HG03469 (cell line): Measurements from ENCODE around the gene TDRD5.
"Not testable (repeated sequence)": the region's sequence is repeated elsewhere in the genome, so short reads cannot be mapped to it uniquely, and the experiment has no call there.

Experiments
- ATAC-seq: cut with Tn5 transposase; IDR thresholded peaks from one replicate; pipeline ENCODE4 v1.9.1; 2021; ENCODE audit warnings: mild to moderate bottlenecking, moderate library complexity, moderate number of reproducible peaks; ENCODE audit not compliant: unreplicated experiment

Gene TDRD5

GRCh38 chr1:179598631-179599030, 7.0 kb downstream of the TDRD5 start:
- ATAC-seq = no peak

DNA sequence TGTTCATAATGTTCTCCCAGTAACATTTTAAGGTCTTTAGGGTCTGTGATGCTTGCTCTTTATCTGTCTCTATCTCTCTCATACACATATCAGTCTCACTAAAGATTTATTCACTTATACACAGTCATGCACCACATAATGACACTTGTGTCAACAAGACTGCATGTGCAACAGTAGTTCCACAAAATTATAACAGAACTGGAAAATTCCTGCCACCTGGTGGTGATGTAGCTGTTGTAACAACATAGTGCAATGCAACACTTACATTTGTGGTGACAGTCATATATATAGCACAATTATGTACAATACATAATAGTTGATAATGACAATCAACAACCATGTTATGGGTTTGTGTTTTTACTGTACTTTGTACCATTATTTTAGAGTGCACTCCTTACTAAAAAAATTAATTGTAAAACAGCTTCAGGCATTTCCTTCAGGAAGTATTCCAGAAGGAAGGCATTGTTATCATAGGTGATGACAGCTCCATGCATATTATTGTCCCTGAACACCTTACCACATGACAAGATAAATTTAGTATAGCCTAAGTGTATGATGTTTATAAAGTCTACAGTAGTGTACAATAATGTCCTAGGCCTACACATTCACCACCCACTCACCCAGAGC, 8.1 kb downstream of the TDRD5 start:
- ATAC-seq = no peak

DNA sequence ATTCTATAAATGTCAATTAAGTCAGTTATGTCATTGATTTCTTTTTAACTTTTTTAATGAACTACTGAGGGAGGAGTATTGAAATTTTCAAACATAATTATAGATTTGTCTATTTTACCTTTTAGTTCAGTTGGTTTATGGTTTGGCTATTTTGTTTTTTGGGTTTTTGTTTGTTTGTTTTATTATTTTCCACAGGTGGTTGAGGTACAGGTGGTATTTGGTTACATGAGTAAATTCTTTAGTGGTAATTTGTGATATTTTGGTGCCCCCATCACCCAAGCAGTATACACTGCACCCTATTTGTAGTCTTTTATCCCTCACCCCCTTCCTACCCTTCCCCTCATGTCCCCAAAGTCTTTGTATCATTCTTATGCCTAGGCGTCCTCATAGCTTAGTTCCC, 9.5 kb downstream of the TDRD5 start:
- no peak for ATAC-seq

GRCh38 chr1:179612361-179612760, 20.7 kb downstream of the TDRD5 start:
- ATAC-seq = no peak

DNA sequence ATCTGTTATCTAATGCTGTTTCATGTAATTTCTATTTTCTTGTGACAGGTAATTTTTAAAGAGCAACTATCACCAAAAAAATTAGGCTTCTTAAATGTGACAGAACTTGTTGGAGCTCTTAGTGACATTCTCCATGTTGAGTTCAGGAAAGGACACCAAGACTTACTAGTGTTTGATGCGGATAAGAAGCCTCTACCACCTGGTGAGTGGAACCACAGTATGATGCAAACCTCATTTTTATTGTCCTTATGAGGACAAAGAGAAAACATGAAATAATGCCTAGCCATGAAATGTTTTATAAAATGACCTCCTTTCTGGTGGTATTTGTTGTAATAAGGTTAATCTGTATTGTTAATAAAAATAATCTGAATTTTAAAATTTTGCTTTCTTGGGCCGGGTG, 39.1 kb downstream of the TDRD5 start:
- ATAC-seq = no peak

DNA sequence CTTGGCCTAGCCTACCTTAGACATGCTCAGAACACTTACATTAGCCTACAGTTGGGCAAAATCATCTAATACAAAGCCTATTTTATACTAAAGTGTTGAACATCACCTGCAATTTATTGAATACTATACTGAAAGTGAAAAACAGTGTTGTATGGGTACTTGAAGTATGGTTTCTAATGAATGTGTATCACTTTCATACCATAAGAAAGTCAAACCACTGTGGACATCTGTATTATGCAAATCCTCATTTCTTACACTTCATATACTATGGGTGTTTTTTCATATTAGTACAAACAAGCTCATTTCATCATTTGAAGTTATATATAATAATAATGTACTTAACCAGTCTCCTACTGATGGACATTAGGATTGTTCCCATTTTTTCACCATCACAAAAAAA, 41.2 kb downstream of the TDRD5 start:
- no peak for ATAC-seq

DNA sequence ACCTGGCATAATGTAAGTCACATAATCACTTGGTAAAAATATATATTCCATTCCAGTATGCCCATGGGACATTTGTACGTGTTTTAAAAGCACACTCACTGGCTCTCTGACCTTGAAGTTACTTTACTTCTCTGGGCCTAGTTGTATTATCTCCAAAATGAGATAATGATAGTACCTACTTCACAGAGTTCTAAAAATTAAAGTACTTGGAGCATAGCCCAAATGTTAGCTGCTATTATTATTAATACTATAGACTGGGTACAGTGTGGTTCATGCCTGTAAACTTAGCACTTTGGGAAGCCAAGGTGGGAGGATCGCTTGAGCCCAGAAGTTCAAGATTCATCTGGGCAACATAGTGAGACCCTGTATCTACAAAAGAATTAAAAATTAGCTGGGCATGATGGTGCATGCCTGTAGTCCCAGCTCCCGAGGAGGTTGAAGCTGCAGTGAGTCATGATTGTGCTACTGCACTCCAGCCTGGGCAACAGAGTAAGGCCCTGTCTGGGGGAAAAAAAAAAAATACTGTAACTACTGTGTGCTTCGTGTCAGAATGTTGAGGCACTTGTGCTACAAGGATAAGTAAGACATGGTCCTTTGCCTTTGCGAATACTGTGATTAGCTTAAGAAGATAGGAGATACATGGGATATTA, 45.7 kb downstream of the TDRD5 start:
- ATAC-seq = no peak

- no peak for ATAC-seq
These were observed 69.4 kb downstream of the TDRD5 start for GRCh38 chr1:179661018-179661417.

DNA sequence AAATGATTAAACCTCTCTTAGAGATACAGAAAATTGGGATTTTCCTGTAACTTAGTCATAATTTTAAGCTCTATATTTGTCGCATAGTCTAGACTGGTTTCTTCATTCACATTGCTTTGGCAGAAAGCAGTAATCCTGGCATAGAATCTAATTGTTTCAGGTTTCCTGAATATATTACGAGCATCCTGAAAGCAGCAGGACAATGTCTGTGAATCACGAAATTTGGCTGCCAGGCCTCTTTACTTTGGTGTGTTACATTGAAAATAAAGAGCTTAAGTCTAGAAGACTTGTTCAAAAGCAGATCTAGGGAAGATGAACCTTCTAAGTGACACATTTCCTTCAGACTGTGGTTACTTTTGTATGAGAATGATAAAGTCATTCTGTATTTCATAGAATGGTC, 72.2 kb downstream of the TDRD5 start:
- no peak for ATAC-seq

GRCh38 chr1:179677882-179678281, 86.2 kb downstream of the TDRD5 start:
- ATAC-seq = no peak

- not testable (repeated sequence) for ATAC-seq
These were observed 102.9 kb downstream of the TDRD5 start for GRCh38 chr1:179694530-179694929.

DNA sequence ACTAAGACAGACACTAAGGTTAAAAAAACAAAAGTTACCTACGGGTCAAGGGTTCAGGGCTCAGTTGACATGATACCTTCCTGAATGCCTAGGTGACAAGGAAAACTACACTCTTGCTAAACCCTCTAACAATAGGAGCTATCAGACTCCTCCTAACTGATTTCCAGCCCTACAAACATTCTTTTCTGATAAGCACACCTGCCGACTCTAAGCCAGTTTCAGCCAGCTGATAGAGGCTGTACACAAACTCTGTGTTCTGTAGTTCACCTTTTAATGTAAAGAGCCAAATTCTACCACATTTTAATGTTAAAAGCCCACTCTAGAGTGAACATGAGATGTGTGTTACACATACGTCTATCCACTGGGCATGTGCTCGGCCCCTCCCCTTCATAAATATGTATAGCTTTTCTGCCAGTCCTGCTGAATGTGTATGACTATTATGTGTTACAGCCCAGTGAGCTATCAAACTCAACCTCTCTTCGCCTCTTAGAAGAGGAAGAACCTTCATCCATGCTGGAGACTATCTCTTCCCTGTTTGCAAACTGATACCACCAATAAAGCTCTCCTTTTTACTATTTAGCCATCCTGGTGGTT, 111.4 kb downstream of the TDRD5 start:
- ATAC-seq = no peak

GRCh38 chr1:179706339-179706941, 114.8 kb downstream of the TDRD5 start:
- no peak for ATAC-seq

DNA sequence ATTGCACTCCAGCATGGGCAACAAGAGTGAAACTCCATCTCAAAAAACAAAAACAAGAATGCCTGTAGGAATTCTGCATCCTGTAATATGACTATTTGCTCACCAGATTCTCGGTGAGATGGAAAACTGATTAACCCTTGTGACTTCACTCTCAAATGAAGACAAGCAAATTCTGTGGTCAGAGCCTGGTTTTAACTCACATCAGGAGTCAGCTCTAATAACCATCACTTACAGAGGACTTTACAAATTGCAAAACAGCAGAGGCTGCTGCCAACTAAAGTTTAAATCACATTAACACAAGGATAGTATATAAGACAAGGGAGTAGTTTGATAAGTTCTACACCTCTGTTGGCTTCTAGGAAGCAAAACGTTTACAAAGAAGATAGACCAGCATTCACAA, 115.8 kb downstream of the TDRD5 start:
- ATAC-seq = no peak

DNA sequence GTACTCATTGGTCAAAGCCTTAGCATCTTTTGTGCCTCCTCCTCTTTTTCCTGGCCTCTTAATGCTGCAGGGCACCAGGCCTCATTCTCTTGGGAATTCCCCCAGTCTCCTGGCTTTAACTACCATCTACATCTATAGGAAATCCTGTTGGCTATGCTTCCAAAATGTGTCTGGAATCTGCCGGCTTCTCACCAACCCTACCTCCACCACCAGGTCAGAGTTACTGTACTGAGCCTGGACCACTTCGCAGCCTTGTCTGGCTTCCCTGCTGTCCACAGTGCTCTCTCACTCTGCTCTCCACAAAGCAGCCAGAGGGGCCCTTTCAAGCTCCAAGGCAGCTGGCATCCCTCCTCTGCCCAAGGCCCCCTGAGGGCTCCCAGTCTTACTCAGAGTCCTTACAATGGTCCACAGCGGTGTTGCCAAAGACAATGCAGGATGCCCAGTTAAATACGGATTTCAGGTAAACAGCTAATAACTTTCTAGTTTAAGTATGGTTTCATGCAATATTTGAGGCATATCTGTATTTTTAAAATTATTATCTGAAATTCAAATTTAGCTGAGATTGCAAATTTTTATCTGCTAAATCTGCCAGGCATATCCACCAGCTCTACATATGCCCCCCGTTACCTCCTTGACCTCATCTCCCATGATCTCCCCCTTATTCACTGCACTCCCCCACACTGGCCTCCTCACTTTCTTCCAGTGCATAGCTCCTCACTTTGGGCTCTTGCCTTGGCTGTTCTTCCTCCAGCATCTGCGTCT, 117.0 kb downstream of the TDRD5 start:
- no peak for ATAC-seq

DNA sequence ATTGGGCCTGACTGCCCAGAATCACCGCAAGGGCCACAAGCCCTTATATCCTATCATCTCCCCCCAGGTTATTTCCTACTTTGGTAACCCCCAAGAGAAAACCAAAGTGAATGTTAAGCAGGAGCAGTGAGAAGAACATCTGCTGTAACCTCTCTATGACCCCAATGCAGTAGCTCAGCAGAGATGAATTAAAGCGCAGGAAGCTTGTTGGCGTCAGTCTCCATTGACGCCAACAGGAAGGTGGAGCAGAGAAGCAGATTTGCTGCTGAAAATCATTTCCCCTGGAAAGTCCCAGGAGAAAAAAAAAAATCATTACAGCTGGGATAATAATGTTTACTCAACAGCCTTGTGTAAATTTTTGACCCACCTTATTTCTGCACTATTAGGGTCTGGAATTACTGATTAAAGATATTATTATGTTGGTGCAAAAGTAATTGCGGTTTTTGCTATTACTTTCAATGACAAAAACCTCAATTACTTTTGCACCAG, 118.3 kb downstream of the TDRD5 start:
- no peak for ATAC-seq

- ATAC-seq = no peak
These were observed 122.5 kb downstream of the TDRD5 start for GRCh38 chr1:179714159-179714558.

- no peak for ATAC-seq
These were observed 123.0 kb downstream of the TDRD5 start for GRCh38 chr1:179714623-179715022.

DNA sequence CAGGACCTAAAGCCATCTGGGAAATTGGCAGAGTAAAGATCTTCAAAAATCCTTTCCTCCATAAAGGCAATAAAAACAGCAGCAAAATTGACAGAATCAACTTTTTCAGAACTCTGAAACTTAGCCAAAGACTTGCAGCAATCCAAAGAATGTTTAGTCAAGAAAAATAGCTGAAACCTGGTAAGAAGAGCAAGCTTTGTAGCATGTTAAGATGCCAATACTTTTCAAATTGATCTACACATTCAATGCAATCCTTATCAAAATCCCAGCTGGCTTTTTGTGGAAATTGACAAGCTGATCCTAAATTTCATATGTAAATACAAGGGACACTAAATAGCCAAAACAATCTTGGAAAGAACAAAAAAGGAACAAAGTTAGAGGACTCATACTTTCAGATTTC, 127.6 kb downstream of the TDRD5 start:
- ATAC-seq = no peak

DNA sequence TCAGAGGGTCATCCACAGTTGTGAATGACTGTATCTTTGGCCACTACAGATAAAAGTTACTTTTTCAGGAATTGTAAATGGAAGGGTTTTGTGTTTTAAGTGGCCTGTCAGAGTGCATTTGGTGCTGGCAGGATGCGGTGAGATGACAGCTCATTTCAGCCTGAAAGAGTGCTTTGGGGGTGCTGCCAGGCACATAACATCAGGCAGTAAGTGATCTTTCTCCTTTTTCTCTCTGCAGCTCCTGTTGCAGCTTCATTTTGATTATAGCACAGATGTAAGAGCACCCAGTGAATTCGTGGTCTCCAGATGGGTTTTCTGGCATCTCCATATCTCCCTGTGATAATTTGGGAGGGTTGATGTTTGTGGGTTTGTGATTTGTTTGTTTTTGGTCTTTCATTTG, 136.6 kb downstream of the TDRD5 start:
- ATAC-seq = no peak

GRCh38 chr1:179729881-179730280, 138.2 kb downstream of the TDRD5 start:
- ATAC-seq = no peak
